ENCODE results near the gene RBBP8. TPM values are rescaled to one million over a fixed set of nuclear protein-coding genes. Genes with fewer than 3 reads are reported as not detected.

Gene RBBP8
- total RNA-seq, 1 experiment from 2014 or later, result 62.4 TPM

DNA sequence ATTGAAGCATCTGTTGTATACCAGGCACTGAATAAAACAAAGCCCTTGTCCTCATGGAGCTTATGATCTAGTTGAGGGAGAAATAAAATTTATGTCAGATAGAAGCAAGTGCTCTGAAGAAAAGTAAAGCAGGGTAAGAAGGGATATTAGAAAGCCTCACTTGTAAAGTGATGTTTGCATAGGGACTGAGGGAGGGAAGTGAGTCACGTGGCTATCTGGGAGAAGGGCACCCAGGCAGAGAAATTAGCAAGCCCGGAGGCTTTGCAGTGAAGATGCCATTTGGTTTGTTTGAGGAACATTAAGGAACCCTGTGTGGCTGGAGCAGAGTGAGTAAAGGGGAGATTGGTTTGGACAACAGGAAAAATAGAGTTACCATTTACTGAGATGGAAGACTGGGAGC lies 52.1 kb downstream of the RBBP8 start:
- BruUV-seq (replicated peaks), result no TSS peak
- Mint-ChIP-seq H3K27me3 (ENCODE audit: unreplicated experiment) (no peaks in the 10 kb centered on the region), H3K36me3 (ENCODE audit: insufficient read depth, unreplicated experiment) (peaks cover 9% of the 10 kb centered on the region), H3K4me1 (ENCODE audit: low read depth, unreplicated experiment) (peaks cover 15% of the 10 kb centered on the region), H3K27ac (ENCODE audit: unreplicated experiment) (no peak overlapping the region), H3K4me3 (ENCODE audit: low read depth, unreplicated experiment) (no peak overlapping the region), H3K9me3 (ENCODE audit: low read depth, unreplicated experiment) (no peaks in the 10 kb centered on the region)
- no peak for TF ChIP-seq CTCF (IDR thresholded peaks at IDR 0.05; ENCODE audit: unreplicated experiment)
- DNase-seq, result no peak
- intact Hi-C loops (cut with micrococcal nuclease; ENCODE audit: unreplicated experiment), result no loop called here
- CTCF ChIA-PET, result interaction anchor here (0.8 kb wide), 1 partner anchor 30 kb away, joined by 3 read pairs; no protein-coding TSS in a partner anchor

GRCh38 chr18:22987547-22988189 lies 54.5 kb downstream of the RBBP8 start:
- no peak overlapping the region for H3K27ac Mint-ChIP-seq (ENCODE audit: unreplicated experiment)
- no peak for TF ChIP-seq CTCF (IDR thresholded peaks at IDR 0.05; ENCODE audit: unreplicated experiment)
- H3K9me3 Mint-ChIP-seq (ENCODE audit: low read depth, unreplicated experiment), result no peaks in the 10 kb centered on the region
- no peak for DNase-seq
- H3K27me3 Mint-ChIP-seq (ENCODE audit: unreplicated experiment), result no peaks in the 10 kb centered on the region
- BruUV-seq (replicated peaks), result no TSS peak
- intact Hi-C loops (cut with micrococcal nuclease; ENCODE audit: unreplicated experiment), result no loop called here
- no peak overlapping the region for H3K4me3 Mint-ChIP-seq (ENCODE audit: low read depth, unreplicated experiment)
- peaks cover 7% of the 10 kb centered on the region for H3K36me3 Mint-ChIP-seq (ENCODE audit: insufficient read depth, unreplicated experiment)
- CTCF ChIA-PET, result no interaction called here
- H3K4me1 Mint-ChIP-seq (ENCODE audit: low read depth, unreplicated experiment), result no peaks in the 10 kb centered on the region

DNA sequence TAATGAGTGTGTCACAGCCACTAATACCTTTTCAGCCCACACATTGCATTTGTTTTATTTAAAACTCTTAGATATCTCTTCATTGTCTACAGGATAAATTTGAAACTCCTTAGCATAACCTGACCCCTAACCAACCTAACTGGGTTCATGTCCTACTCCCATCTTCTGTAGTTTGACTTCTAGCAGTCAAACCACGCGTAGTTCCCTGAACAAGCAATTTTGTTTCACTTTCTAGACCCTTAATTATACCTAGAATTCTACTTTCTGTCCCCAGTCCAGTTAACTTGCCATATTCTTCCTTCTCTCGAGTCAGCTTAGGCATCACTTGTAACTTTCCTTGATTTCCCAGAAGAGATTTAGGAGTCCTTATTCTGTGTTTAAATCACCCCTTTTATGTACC lies 55.1 kb downstream of the RBBP8 start:
- intact Hi-C loops (cut with micrococcal nuclease; ENCODE audit: unreplicated experiment), result no loop called here
- CTCF ChIA-PET, result no interaction called here
- Mint-ChIP-seq H3K27ac (ENCODE audit: unreplicated experiment) (no peak overlapping the region), H3K4me3 (ENCODE audit: low read depth, unreplicated experiment) (no peak overlapping the region), H3K9me3 (ENCODE audit: low read depth, unreplicated experiment) (no peaks in the 10 kb centered on the region), H3K36me3 (ENCODE audit: insufficient read depth, unreplicated experiment) (peaks cover 12% of the 10 kb centered on the region), H3K27me3 (ENCODE audit: unreplicated experiment) (no peaks in the 10 kb centered on the region), H3K4me1 (ENCODE audit: low read depth, unreplicated experiment) (no peaks in the 10 kb centered on the region)
- TF ChIP-seq CTCF (IDR thresholded peaks at IDR 0.05; ENCODE audit: unreplicated experiment), result no peak
- no TSS peak for BruUV-seq (replicated peaks)
- DNase-seq, result no peak

- no peak overlapping the region for H3K27ac Mint-ChIP-seq (ENCODE audit: unreplicated experiment)
These were observed 65.2 kb downstream of the RBBP8 start for GRCh38 chr18:22998344-22998743.

More at GRCh38 chr18:22998344-22998743, 65.2 kb downstream of the RBBP8 start:
- no peak for TF ChIP-seq CTCF (IDR thresholded peaks at IDR 0.05; ENCODE audit: unreplicated experiment)
- BruUV-seq (replicated peaks), result no TSS peak
- DNase-seq, result no peak
- H3K9me3 Mint-ChIP-seq (ENCODE audit: low read depth, unreplicated experiment), result no peaks in the 10 kb centered on the region
- no peak overlapping the region for H3K4me3 Mint-ChIP-seq (ENCODE audit: low read depth, unreplicated experiment)
- H3K27me3 Mint-ChIP-seq (ENCODE audit: unreplicated experiment), result no peaks in the 10 kb centered on the region
- intact Hi-C loops (cut with micrococcal nuclease; ENCODE audit: unreplicated experiment), result no loop called here
- CTCF ChIA-PET, result no interaction called here
- peaks cover 16% of the 10 kb centered on the region for H3K36me3 Mint-ChIP-seq (ENCODE audit: insufficient read depth, unreplicated experiment)
- no peaks in the 10 kb centered on the region for H3K4me1 Mint-ChIP-seq (ENCODE audit: low read depth, unreplicated experiment)
